Psoas muscle (tissue), 8 donors: ENCODE results near the gene MUC2. TPM values are rescaled to one million over a fixed set of nuclear protein-coding genes. Genes with fewer than 3 reads are reported as not detected.

ENCODE experiments used
- ATAC-seq, 4 donors: fragments of 200-7000 bp; cut with Tn5 transposase; one replicate each; pipeline ENCODE4 v1.9.1; 2020; ENCODE audit warnings: moderate library complexity in 3 of 4, mild to moderate bottlenecking in 2 of 4
- DNase-seq, 2 donors: peaks; one replicate each; pipeline ENCODE4 v3.0.0-alpha.2; 2020
- H3K27ac ChIP-seq: fragments of 200-600 bp; one replicate; pipeline ENCODE4 v1.8.0; 2022
- H3K27me3 ChIP-seq, 3 donors: fragments of 200-600 bp in 1 of 3; one replicate each; pipeline versions ENCODE4 v1.6.1 to v1.8.0; 2013 to 2022; ENCODE audit warnings: low read length in 2 of 3, mild to moderate bottlenecking in 2 of 3, moderate library complexity in 1 of 3; ENCODE audit not compliant: insufficient read depth in 3 of 3
- H3K36me3 ChIP-seq, 2 donors: fragments of 200-600 bp in 1 of 2; one replicate each; pipeline versions ENCODE4 v1.6.1 to v1.8.0; 2013 to 2022; ENCODE audit warnings: low read depth in 1 of 2, mild to moderate bottlenecking in 1 of 2, moderate library complexity in 1 of 2; ENCODE audit not compliant: insufficient read depth in 1 of 2
- H3K4me1 ChIP-seq: fragments of 200-600 bp; one replicate; pipeline ENCODE4 v1.8.0; 2022
- H3K4me3 ChIP-seq: fragments of 200-600 bp; one replicate; pipeline ENCODE4 v1.8.0; 2022; ENCODE audit warnings: mild to moderate bottlenecking
- H3K9me3 ChIP-seq: fragments of 200-600 bp; one replicate; pipeline ENCODE4 v1.8.0; 2022
- CTCF ChIP-seq: fragments of 200-600 bp; IDR thresholded peaks from one replicate; pipeline ENCODE4 v1.8.0; 2022; ENCODE audit warnings: antibody characterized with exemption
- WGBS, 3 donors: extraction: QIAGEN DNeasy Blood & Tissue Kit; methylation state at CpG; one replicate each; pipeline versions ENCODE4 v1.1.6 to v1.1.7; 2013; 5-methylcytosine and 5-hydroxymethylcytosine counted together
- intact Hi-C, 2 donors: fragments of 100-400 bp; cut with DNase I; formaldehyde crosslinking; loops; one replicate each; pipeline versions ENCODE4 v1.11.0 to v1.14.2; 2022
- polyA plus RNA-seq, 3 donors: library from polyadenylated mRNA; stranded (reverse); fragments of 200-250 nt; gene quantifications; one replicate each; pipeline ENCODE4 v1.2.3, GENCODE V29; 2013
- total RNA-seq, 4 donors: library from RNA; stranded (reverse); fragmentation: NEBNext Ultra II Directional in 2 of 4; extraction: Animal tissue kit (Norgen Biotek cat#: 25700) in 2 of 4; gene quantifications; one replicate each; pipeline versions ENCODE4 v1.2.1 to v1.2.4, GENCODE V29; 2021 to 2023
- donor health status: healthy with polysubstance abuse.
- donor health status: DM: no; HTN: no; CAD: no; lungs with moderate emphysema.
- donor health status: Bipolar disorder and iron deficiency.
- donor health status: healthy.
- donor health status: DM: yes; HTN: yes; CAD: no.
- donor health status: DM: no; HTN: no; CAD: no.
- donor health status: DM: no; HTN: no; CAD: no.
- donor health status: DM: yes; HTN: yes; CAD: no.

The MUC2 gene
- total and polyA plus RNA-seq, 7 donors, result under 0.01 to 0.44 (median 0.02) TPM; not detected in 2

GRCh38 chr11:1103401-1104360 lies 29.0 kb downstream of the MUC2 start:
- H3K9me3 ChIP-seq, result no peaks in the 10 kb centered on the region
- 76 to 82% (median 81%) methylated on average over 42 to 44 of the region's 44 CpGs for WGBS, 3 donors
- intact Hi-C loops, result no loop called here
- H3K27ac ChIP-seq, result no peak overlapping the region
- ATAC-seq, result no peak
- DNase-seq, result peak in 1 of 2 donors; percentile 43
- H3K27me3 ChIP-seq, result peaks cover 0 to 20% (median 3%) of the 10 kb centered on the region in 3 donors
- H3K36me3 ChIP-seq, result no peaks in the 10 kb centered on the region
- H3K4me3 ChIP-seq, result no peak overlapping the region
- no peak for TF ChIP-seq CTCF
- no peaks in the 10 kb centered on the region for H3K4me1 ChIP-seq

DNA sequence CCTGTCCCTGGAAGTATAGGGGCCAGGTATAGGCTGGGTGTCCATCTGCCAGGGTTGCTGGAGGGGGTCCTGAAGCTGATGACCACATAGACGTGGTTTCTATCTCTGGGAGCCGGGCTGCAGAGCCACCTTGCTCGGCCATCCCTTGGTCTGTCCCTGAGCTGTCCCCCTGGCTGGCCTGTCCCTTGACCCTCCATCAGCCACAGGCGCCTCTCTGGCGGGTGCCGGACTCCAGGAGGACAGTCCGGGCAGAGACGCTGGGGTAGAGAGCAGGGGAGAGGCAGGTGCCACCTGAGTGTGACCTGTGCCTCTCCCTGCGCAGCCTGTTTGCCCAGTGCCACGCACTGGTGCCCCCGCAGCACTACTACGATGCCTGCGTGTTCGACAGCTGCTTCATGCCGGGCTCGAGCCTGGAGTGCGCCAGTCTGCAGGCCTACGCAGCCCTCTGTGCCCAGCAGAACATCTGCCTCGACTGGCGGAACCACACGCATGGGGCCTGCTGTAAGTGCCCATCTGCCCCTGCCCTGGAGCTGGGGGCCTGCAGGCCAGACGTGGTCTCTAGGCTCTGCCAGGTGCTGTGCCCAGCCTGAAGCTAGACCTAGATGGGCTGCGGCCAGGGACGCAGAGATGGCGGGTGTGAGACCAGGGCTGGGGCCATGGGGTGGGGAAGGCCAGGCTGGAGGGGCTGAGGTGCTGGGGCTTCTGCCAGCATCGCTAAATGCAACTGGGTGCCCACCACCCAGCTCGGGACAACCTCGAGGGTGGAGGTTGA lies 29.9 kb downstream of the MUC2 start:
- TF ChIP-seq CTCF, result no peak
- Histone ChIP-seq H3K4me1 (no peaks in the 10 kb centered on the region), H3K27ac (no peak overlapping the region), H3K9me3 (no peaks in the 10 kb centered on the region), H3K36me3 (no peaks in the 10 kb centered on the region), H3K4me3 (no peak overlapping the region), H3K27me3 (peaks cover 0 to 29% (median 3%) of the 10 kb centered on the region in 3 donors)
- 77 to 79% (median 78%) methylated on average over 18 to 28 of the region's 28 CpGs for WGBS, 3 donors
- ATAC-seq, result no peak
- peak in 1 of 2 donors; percentile 28 for DNase-seq
- intact Hi-C loops, result no loop called here

DNA sequence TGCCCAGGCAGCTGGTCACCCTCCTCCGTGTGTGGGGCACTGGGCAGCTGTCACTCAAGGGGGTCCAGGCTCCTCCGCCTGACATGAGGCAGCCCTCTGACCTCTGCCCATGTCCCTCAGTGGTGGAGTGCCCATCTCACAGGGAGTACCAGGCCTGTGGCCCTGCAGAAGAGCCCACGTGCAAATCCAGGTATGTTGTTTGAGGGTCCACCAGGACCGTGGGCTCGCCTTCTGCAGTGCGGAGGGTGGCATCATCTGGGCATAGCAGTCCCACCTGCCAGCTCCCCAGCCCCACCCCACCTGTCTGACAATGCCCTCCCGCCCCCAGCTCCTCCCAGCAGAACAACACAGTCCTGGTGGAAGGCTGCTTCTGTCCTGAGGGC lies 30.5 kb downstream of the MUC2 start:
- no peaks in the 10 kb centered on the region for H3K9me3 ChIP-seq
- DNase-seq (no peak), ATAC-seq (no peak)
- intact Hi-C loops, result no loop called here
- peaks cover 0 to 35% (median 3%) of the 10 kb centered on the region in 3 donors for H3K27me3 ChIP-seq
- no peak overlapping the region for H3K27ac ChIP-seq
- TF ChIP-seq CTCF, result no peak
- H3K36me3 ChIP-seq, result no peaks in the 10 kb centered on the region
- WGBS, 3 donors, result 77 to 85% (median 84%) methylated on average over 6 to 7 of the region's 7 CpGs
- no peak overlapping the region for H3K4me3 ChIP-seq
- no peaks in the 10 kb centered on the region for H3K4me1 ChIP-seq

DNA sequence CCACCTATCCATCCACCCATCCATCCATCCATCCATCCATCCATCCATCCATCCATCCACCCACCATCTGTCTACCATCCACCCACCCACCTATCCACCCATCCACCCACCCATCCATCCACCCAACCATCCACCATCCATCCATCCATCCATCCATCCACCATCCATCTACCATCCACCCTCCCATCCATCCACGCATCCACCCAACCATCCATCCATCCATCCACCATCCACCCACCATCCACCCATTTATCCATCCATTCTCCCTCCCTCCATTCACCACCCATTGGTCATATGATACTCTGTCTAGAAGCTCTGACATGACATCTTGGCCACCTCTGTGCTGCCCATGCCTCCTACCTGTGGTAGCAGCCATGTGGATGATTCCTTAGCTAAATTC lies 31.7 kb downstream of the MUC2 start:
- intact Hi-C loops, result no loop called here
- ATAC-seq, result no peak
- TF ChIP-seq CTCF, result no peak
- Histone ChIP-seq H3K27me3 (peaks cover 0 to 36% (median 5%) of the 10 kb centered on the region in 3 donors), H3K36me3 (no peaks in the 10 kb centered on the region), H3K27ac (no peak overlapping the region), H3K4me1 (no peaks in the 10 kb centered on the region), H3K4me3 (no peak overlapping the region), H3K9me3 (no peaks in the 10 kb centered on the region)
- 91 to 100% (median 100%) methylated on average over 1 of the region's 1 CpG for WGBS, 3 donors
- DNase-seq, result no peak
